Testis (tissue), 2 donors: ENCODE data around the gene CFAP97.
"Not testable (repeated sequence)": the region's sequence is repeated elsewhere in the genome, so short reads cannot be mapped to it uniquely, and the experiment has no call there.

Experiments
- POLR2A ChIP-seq: fragments of 450-650 bp; IDR thresholded peaks from one replicate; pipeline ENCODE4 v1.6.1; 2017; ENCODE audit warnings: antibody characterized with exemption, mild to moderate bottlenecking, moderate library complexity
- TF ChIP-seq, protein P1 (sequence below), 3 experiments: fragments of 450-650 bp in 2 of 3; fragments of 200-600 bp in 1 of 3; sonication (generic) in 1 of 3; IDR thresholded peaks; one replicate each; pipeline ENCODE4 v1.5.1; 2016 to 2019; ENCODE audit warnings: antibody characterized with exemption in 3 of 3, mild to moderate bottlenecking in 2 of 3, moderate library complexity in 1 of 3

GRCh38 chr4:185205073-185205472 lies 1.3 kb upstream of the CFAP97 start:
- TF ChIP-seq, protein P1, sequence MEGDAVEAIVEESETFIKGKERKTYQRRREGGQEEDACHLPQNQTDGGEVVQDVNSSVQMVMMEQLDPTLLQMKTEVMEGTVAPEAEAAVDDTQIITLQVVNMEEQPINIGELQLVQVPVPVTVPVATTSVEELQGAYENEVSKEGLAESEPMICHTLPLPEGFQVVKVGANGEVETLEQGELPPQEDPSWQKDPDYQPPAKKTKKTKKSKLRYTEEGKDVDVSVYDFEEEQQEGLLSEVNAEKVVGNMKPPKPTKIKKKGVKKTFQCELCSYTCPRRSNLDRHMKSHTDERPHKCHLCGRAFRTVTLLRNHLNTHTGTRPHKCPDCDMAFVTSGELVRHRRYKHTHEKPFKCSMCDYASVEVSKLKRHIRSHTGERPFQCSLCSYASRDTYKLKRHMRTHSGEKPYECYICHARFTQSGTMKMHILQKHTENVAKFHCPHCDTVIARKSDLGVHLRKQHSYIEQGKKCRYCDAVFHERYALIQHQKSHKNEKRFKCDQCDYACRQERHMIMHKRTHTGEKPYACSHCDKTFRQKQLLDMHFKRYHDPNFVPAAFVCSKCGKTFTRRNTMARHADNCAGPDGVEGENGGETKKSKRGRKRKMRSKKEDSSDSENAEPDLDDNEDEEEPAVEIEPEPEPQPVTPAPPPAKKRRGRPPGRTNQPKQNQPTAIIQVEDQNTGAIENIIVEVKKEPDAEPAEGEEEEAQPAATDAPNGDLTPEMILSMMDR (IDR thresholded peaks at IDR 0.05), result not testable (repeated sequence)
- not testable (repeated sequence) for TF ChIP-seq POLR2A
